NCI-H524 treated with DMSO at 0.1 percent for 48 hours (cell line): Measurements from ENCODE around the gene CBR4.

Experiments used
- DNase-seq: peaks from one replicate; lab custom pipeline; 2025; lab: John Stamatoyannopoulos, UW

Gene CBR4

DNA sequence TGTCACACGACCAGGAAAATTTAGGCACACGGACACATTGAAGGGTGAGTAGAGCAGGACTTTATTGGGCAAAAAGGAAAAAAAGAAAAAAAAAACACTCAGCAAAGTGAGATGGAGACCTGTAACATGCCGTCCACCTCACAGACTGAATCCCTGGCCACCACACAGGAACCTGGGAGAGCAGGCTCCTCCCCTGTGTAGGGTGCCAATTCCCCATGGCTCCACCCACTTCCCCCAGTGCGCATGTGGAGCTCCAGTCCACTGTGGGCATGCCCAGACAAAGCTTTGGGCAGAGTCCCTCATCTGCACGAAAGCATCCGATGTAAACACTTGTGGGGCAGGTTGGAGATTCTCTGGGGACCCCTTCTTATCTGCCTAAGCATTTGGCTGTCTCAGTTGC, 23.6 kb upstream of the CBR4 start:
- DNase-seq: no peak

DNA sequence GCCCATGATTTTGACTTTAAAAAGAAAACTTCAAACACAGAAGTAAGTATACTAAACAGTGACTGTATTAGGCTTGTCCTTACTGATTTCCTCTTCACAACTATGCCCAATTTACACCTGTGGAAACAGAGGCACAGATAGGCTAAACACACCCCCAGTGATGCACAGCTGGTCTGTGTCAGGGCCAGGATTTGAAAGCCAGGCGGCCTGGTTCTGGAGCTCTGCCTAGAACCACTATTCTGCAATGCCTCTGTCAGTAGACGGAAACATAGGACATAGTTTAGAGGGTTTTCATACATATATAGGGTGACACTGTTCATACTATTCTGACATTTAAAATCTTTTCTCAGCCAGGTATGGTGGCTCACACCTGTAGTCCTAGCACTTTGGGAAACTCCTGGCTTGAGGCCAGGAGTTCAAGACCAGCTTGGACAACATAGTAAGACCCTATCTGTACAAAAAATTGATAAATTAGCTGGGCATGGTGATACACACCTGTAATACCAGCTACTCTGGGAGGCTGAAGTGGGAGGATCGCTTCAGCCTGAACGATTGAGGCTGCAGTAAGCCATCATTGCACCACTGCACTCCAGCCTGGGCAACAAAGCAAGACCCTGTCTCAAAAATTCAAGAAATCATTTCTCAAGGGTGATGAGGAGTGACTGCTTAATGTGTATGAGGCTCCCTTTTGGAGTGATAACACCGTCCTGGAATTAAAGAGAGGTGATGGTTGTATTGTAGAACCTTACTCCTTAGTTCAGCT, 23.0 kb upstream of the CBR4 start:
- DNase-seq: no peak

DNA sequence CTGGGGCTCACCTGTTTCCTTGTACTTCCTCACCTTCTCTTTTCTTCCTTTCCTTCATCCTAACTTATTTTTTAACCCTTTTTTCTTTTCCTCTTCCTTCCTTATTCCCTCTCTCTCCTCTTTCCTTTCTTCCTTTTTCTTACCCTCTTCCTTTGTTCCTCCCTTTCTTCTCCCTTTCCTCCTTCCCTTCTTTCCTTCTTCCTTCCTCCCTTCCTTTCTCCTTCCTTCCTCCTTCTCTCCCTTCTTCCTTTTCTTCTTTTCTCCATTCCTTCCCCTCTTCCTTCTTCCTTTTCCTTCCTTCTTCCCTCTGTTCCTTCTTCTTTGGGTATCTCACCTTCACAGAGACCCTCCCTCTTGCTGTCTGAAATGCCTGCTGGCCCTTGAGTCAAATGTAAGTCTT, 22.1 kb upstream of the CBR4 start:
- DNase-seq: no peak

DNA sequence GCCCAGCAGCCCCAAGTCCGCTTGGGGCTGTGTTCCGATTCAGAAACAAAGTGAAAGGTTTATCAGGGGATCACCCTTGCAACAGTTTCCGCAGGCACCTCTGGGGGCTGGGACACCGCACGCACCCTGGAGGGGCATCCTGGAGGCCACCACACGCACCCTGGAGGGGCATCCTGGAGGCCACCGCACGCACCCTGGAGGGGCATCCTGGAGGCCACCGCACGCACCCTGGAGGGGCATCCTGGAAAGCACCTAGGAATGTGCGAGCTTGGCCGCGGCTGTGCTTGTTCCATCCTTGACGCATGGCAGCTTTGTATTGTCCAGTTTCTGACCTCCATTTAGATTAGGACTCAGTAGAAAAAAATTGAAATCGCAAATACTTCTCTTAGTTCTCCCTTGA, 21.3 kb upstream of the CBR4 start:
- DNase-seq: no peak

DNA sequence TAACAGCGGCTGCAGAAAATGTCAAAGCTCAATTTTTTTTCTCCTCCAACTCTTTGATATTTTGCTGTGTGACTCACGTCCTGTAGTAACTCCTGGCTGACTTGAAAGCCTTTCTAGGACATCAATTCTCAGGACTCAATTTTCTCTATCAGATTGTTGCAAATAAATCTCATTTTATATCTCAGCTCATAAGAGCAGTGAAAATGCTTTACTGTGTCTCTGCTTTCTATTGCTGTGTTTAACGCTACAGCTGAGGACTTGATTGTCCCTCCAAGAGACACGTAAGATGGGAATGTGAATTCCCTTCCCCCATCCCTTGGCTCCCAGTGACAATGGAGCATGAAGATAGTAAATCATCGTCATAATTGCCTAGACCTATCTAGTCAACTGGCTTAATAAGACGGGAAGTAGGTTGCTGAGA, 20.5 kb upstream of the CBR4 start:
- no peak for DNase-seq

- no peak for DNase-seq
These were observed 19.9 kb upstream of the CBR4 start for GRCh38 chr4:169029947-169030346.

DNA sequence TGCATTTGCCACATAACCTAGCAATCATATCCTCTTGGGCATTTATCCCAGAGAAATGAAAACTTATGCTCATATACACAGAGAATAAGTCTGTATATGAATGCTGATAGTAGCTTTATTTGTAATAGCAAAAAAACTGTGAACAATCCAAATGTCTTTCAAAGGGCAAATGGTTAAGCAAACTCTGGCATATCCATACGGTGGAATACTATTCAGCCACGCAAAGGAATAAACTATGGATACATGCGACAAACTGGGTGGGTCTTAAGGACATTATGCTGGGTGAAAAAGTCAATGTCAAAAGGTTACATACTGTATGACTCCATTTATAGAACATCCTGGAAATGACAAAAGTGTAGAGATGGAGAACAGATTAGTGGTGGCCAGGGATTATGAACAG, 17.6 kb upstream of the CBR4 start:
- no peak for DNase-seq

DNA sequence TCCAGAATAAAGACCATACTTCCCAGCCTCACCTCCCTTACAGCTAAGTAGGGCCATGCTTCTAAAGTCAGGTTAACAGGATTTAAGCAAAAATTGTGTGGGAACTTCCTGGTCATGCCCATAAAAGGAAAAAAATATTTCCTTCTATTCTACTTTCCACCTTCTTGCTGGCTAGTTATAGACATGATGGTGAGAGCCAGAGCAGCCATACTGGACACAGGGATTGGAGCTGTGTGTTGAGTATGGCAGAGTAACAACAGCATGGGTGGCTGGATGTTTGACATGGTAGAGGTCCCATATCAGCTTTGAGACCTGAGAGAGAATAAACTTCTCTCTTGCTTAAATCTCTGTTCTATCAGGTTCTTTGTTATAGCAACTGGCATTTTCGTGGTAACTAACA, 15.1 kb upstream of the CBR4 start:
- DNase-seq: no peak

DNA sequence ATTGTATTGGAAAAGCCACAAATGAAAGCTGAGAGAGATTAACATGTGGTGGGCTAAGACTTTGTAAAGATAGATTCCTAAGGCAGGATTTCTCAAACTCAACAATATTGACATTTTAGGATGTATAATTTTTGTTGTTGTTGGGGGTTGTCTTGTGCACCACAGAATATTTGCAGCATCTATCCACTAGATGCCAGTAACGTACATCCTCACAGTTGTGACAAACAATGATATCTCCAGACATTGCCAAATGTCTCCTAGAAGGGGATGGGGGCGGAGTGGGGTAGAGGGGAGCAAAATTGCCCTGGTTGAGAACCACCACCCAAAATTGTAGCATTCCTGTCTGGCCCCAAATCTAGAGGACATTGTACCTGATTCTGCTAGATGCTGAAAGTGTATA, 14.7 kb upstream of the CBR4 start:
- no peak for DNase-seq

DNA sequence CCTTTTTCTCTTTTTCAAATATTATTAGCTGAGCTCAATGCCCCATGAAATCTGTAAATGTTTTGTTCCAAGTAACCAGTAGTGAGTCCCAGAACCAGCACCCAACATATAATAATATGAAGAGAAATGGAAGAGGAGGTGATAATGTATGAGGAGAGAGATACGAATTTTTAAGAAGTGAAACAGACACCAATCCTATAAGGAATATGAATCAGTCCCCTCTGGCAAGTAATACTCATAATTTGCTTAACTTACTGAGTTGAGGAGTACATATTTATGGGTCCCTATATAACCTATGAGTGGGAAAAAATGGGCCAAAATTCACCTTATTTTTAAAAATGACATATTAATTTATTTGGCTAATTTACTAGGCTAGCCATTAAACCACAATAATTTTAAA, 8.4 kb upstream of the CBR4 start:
- DNase-seq: no peak

DNA sequence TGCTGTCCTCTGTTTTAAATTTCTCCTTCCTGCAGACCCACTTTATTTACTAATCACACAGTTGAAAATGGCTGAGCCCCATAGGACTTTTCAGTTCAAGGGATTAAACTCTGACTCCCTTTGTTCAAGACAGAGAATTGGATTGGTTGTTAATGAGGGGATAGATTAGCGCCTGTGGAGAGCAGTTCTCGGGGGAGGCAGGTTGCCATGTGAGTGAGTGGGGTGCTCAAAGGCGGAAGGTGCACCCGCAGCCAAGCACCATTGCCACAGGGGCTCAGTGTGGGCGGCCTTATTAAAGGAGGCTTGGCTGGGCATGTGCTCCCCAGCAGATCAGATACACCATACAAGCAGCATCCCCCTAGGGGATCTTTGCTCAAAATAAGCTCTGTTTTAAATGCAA, 7.9 kb upstream of the CBR4 start:
- DNase-seq: no peak

DNA sequence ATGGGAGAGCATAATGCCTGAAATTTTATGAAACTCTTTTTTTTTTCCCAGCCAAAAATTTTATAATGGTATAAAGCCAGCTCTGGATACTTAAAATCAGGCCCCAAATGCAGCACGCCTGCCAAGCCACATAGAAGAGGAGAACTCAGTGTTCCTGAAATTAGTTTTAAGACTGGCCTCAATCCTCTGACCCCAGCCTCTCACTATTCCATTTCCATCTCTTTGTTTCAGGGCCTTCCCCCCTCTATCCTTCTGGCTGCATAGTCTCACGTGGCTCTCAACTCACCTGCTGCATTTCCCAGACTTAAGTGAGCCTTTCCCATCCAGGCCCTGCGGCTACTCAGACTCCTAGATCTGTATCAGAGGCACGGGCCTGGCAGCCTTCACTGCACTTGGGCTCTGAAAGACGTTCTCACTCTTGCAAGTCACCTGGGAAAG, 5.2 kb upstream of the CBR4 start:
- no peak for DNase-seq

- DNase-seq: no peak
These were observed 4.5 kb upstream of the CBR4 start for GRCh38 chr4:169014586-169014985.

- DNase-seq: no peak
These were observed 3.3 kb upstream of the CBR4 start for GRCh38 chr4:169013396-169013795.

- DNase-seq: no peak
These were observed 2.0 kb upstream of the CBR4 start for GRCh38 chr4:169012049-169012448.

DNA sequence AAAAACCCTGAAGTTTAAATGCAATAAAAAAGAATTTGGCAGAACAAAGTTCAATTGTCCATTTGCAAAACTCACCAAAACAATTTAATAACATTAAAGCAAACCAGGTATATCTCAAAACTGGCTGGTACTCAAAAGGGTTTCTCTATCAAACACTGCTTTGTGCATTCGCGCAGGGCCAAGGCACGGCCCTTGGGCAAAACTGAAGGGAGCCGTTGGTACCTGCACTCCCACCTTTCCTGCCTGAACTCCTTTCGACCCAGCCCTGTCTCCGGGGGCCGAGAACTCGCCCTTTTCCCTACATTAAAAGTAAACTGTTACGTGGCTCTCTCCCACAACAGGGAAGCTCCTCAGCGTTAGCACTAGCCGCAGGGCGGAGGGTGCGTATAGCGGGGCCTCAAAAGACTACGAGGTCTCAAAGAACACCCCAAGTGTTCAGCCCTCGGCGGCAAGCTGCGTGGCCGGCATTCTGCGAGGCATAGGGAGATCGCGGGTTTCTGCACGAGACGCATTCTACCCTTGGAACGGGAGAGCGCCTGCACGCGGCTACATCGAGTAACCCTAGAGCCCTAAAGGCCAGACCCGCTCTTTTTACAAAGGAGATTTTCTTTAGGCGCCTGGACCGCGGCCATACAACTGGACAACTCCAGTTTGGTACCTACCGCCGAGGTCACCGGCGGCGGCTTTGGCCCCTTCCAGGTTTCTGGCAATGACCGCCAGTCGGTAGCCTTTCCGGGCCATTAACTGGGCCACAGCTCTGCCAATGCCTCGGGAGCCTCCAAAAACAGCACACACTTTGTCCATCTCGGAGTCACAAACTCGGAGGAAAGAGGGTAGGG, 550 bp downstream of the CBR4 start:
- no peak for DNase-seq

GRCh38 chr4:169005453-169006099, 4.5 kb downstream of the CBR4 start:
- DNase-seq: no peak

DNA sequence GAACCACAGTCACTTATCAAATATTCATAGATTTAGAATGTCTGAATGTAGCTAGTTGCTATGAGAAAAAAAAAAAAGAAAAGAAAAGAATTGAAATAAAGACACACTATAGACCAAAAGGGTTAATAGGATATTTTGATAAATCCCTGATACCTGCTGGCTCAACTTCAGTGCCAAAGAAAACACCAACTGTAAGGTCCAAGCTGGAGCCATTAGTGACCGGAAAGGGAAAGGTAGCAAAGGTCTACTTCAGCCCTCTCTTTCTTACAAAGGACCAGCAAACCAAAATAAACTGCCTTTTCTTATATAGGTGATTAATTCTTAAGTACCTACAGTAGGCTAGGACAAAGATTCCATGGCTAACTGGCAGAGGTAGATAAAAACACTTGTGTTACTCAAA, 9.7 kb downstream of the CBR4 start:
- no peak for DNase-seq

- no peak for DNase-seq
These were observed 10.2 kb downstream of the CBR4 start for GRCh38 chr4:168999809-169000208.

DNA sequence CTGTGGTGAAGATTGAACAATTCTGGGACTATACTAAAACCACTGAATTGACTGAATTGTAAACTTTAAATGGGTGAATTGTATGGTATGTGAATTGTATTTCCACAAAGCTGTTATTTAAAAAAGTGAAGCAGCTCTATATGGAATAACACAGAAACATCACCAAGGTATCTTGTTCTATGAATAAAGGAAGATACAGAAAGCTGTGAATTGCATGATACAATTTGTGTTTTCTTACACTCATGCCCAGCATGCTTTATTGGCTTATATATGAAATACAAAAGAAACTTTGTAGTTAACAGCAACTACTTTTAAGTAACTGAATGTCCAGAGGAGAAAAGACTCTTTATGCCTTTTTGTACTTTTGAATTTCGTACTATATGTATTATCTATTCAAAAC, 11.5 kb downstream of the CBR4 start:
- no peak for DNase-seq

GRCh38 chr4:168995537-168996295, 14.3 kb downstream of the CBR4 start:
- no peak for DNase-seq

DNA sequence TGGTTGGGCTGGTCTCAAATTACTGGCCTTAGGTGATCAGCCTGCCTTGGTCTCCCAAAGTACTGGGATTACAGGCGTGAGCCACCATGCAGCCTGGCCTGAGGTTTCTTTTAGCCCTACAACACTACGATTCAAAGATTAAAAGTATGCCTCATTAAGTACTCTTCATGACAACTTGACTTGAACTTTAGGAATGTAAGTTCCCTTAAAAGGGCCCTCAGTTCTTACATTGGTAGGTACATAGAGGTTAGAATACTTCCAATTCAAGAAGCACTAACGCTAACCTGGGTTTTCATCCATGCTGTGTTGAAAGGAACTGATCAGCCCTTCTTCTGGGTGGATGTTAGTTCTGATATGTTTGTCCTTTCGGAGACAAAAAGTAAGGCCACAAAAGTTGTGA, 15.1 kb downstream of the CBR4 start:
- no peak for DNase-seq
